Measurements from ENCODE around the gene MT1M.
A peak's percentile ranks its signal among the peaks of the same experiment; 100 is the strongest.
"Not testable (repeated sequence)": the region's sequence is repeated elsewhere in the genome, so short reads cannot be mapped to it uniquely, and the experiment has no call there.

MT1M gene

GRCh38 chr16:56669840-56670619 is 37.6 kb downstream of the MT1M start:
- H3K4me3 ChIP-seq (ENCODE audit: low read depth, low read length): no peak overlapping the region
- no peak for DNase-seq (ENCODE audit: low read depth)
- no peak for TF ChIP-seq CTCF (IDR thresholded peaks at IDR 0.05; ENCODE audit: low read depth, low read length, missing control alignments)

- DNase-seq (ENCODE audit: low read depth): no peak
- no peak overlapping the region for H3K4me3 ChIP-seq (ENCODE audit: low read depth, low read length)
- TF ChIP-seq CTCF (IDR thresholded peaks at IDR 0.05; ENCODE audit: low read depth, low read length, missing control alignments): no peak
Measured at GRCh38 chr16:56670620-56670934, 38.1 kb downstream of the MT1M start.

- not testable (repeated sequence) for DNase-seq (ENCODE audit: low read depth); H3K4me3 ChIP-seq (ENCODE audit: low read depth, low read length)
Measured at GRCh38 chr16:56671691-56672090, 39.2 kb downstream of the MT1M start.

GRCh38 chr16:56672171-56672570 is 39.7 kb downstream of the MT1M start:
- DNase-seq (ENCODE audit: low read depth): not testable (repeated sequence)

GRCh38 chr16:56672761-56673536 is 40.5 kb downstream of the MT1M start:
- no peak for DNase-seq (ENCODE audit: low read depth)
- TF ChIP-seq CTCF (IDR thresholded peaks at IDR 0.05; ENCODE audit: low read depth, low read length, missing control alignments): no peak
- no peak overlapping the region for H3K4me3 ChIP-seq (ENCODE audit: low read depth, low read length)

More at GRCh38 chr16:56672171-56672570, 39.7 kb downstream of the MT1M start:
- H3K4me3 ChIP-seq (ENCODE audit: low read depth, low read length): not testable (repeated sequence)

GRCh38 chr16:56673921-56674320 is 41.5 kb downstream of the MT1M start:
- no peak for DNase-seq (ENCODE audit: low read depth)
- H3K4me3 ChIP-seq (ENCODE audit: low read depth, low read length): no peak overlapping the region
- peak; percentile 55 for TF ChIP-seq CTCF (IDR thresholded peaks at IDR 0.05; ENCODE audit: low read depth, low read length, missing control alignments)

GRCh38 chr16:56674570-56674969 is 42.1 kb downstream of the MT1M start:
- DNase-seq (ENCODE audit: low read depth); H3K4me3 ChIP-seq (ENCODE audit: low read depth, low read length): not testable (repeated sequence)

- H3K4me3 ChIP-seq (ENCODE audit: low read depth, low read length): peak overlapping the region; percentile 27
- no peak for DNase-seq (ENCODE audit: low read depth)
- no peak for TF ChIP-seq CTCF (IDR thresholded peaks at IDR 0.05; ENCODE audit: low read depth, low read length, missing control alignments)
Measured at GRCh38 chr16:56675685-56676210, 43.3 kb downstream of the MT1M start.
